Fibroblast of lung (primary cell): Measurements from ENCODE around the gene SEMA3B.

Source experiments
- EZH2 ChIP-seq: IDR thresholded peaks from 2 replicates; pipeline ENCODE4 v1.5.1; 2012; ENCODE audit warnings: low read length, control low read depth, mild to moderate bottlenecking; ENCODE audit errors: missing control alignments
- TF ChIP-seq, protein P1 (sequence below), 2 donors: IDR thresholded peaks in 1 of 2; conservative IDR thresholded peaks in 1 of 2; 1 replicate in 1 of 2; 2 replicates in 1 of 2; pipeline ENCODE4 v1.5.1; 2011 to 2012; ENCODE audit warnings: low read length in 2 of 2, control low read depth in 1 of 2, inconsistent platforms in 1 of 2, low read depth in 1 of 2, mild to moderate bottlenecking in 1 of 2

DNA sequence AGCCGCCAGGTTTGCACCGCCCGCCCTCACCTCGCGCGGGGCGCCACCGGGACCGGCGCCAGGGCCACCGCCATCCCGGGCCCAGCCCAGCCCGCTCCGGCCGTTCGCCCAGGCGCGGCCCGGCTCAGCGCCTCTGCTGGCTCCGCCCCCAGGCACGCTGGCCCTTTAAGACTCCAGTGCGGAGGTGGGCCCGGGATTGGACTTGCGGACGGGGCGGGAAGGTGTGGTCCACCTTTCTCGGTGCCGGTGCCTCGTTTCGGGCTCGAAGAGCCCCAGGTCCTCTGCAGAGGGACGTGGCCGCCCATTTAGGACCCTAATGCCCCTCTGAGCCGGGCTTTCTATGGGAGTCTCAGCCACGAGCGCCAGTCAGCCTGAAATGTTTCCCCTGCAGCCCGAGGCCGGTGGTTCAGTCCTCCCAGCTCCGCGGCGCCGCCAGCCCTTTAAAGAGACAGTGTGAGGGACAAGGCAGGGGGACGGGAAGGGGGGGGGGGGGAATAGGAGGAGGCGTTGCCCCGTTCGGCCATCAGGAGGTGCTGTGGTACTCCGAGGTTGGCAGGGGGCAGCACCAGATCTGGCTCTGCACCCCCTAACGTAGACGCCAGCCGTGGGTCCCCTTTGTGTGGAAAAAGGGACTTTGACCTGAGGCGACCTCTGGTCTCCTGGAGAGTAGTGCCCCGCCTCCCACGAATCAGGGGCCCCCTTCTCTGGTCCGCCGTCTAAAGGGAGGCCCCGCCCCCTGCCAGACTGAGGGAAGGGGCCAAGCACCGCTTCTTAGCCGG is 52.6 kb downstream of the SEMA3B start:
- TF ChIP-seq, protein P1, sequence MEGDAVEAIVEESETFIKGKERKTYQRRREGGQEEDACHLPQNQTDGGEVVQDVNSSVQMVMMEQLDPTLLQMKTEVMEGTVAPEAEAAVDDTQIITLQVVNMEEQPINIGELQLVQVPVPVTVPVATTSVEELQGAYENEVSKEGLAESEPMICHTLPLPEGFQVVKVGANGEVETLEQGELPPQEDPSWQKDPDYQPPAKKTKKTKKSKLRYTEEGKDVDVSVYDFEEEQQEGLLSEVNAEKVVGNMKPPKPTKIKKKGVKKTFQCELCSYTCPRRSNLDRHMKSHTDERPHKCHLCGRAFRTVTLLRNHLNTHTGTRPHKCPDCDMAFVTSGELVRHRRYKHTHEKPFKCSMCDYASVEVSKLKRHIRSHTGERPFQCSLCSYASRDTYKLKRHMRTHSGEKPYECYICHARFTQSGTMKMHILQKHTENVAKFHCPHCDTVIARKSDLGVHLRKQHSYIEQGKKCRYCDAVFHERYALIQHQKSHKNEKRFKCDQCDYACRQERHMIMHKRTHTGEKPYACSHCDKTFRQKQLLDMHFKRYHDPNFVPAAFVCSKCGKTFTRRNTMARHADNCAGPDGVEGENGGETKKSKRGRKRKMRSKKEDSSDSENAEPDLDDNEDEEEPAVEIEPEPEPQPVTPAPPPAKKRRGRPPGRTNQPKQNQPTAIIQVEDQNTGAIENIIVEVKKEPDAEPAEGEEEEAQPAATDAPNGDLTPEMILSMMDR (conservative IDR thresholded peaks at IDR 0.05 in 1 of 2, IDR thresholded peaks at IDR 0.05 in 1 of 2; ENCODE audit: low read depth in 1 of 2, low read length in 2 of 2) = peak; percentile 11 to 41
- TF ChIP-seq EZH2 = no peak
